Keratinocyte (primary cell): ENCODE data around the gene OSBPL8. TPM values are rescaled to one million over a fixed set of nuclear protein-coding genes. Genes with fewer than 3 reads are reported as not detected.

Experiments
- DNase-seq: peaks from one replicate; pipeline ENCODE4 v3.0.0-alpha.2; 2011; ENCODE audit warnings: low read depth, missing footprints, low spot score
- FAIRE-seq: peaks from 2 replicates; lab custom pipeline; 2011; peaks lifted over from hg19 to GRCh38; lab: Jason Lieb, UNC
- H2AFZ ChIP-seq: 2 replicates; pipeline ENCODE4 v1.6.0; 2012; ENCODE audit warnings: low read length, control low read depth, inconsistent platforms; ENCODE audit not compliant: control insufficient read depth
- H3K27ac ChIP-seq: 2 replicates; pipeline ENCODE4 v1.5.1; 2011; ENCODE audit warnings: low read length; ENCODE audit not compliant: control insufficient read depth, insufficient read depth
- H3K27me3 ChIP-seq: 3 replicates; pipeline ENCODE4 v1.6.0; 2011; ENCODE audit warnings: low read length; ENCODE audit not compliant: control insufficient read depth, insufficient read depth; ENCODE audit errors: extremely low read depth
- H3K36me3 ChIP-seq, 2 experiments: 2 replicates in 1 of 2; 3 replicates in 1 of 2; pipeline ENCODE4 v1.5.1; 2011; ENCODE audit warnings: low read length in 2 of 2, mild to moderate bottlenecking in 1 of 2; ENCODE audit not compliant: control insufficient read depth in 2 of 2, insufficient read depth in 2 of 2; ENCODE audit errors: extremely low read depth in 1 of 2
- H3K4me1 ChIP-seq: 3 replicates; pipeline ENCODE4 v1.5.1; 2011; ENCODE audit warnings: low read length; ENCODE audit not compliant: control insufficient read depth, insufficient read depth; ENCODE audit errors: extremely low read depth
- H3K4me2 ChIP-seq: 3 replicates; pipeline ENCODE4 v1.6.0; 2011; ENCODE audit warnings: low read depth, low read length; ENCODE audit not compliant: control insufficient read depth, insufficient read depth; ENCODE audit errors: extremely low read depth
- H3K4me3 ChIP-seq, 3 experiments: fragments of 200-600 bp in 1 of 3; sonication (generic) in 1 of 3; 2 replicates in 2 of 3; 3 replicates in 1 of 3; pipeline ENCODE4 v1.5.1; 2011 to 2016; ENCODE audit warnings: low read length in 3 of 3, mild to moderate bottlenecking in 3 of 3, control low read depth in 2 of 3, inconsistent platforms in 1 of 3, low read depth in 1 of 3, mixed read lengths in 1 of 3, mixed run types in 1 of 3, moderate library complexity in 1 of 3; ENCODE audit not compliant: control insufficient read depth in 2 of 3, insufficient read depth in 2 of 3; ENCODE audit errors: extremely low read depth in 1 of 3
- H3K79me2 ChIP-seq: 2 replicates; pipeline ENCODE4 v1.6.0; 2012; ENCODE audit warnings: low read length; ENCODE audit not compliant: control insufficient read depth, insufficient read depth
- H3K9ac ChIP-seq: 3 replicates; pipeline ENCODE4 v1.6.0; 2011; ENCODE audit warnings: low read length; ENCODE audit not compliant: control insufficient read depth, insufficient read depth; ENCODE audit errors: extremely low read depth
- H3K9me1 ChIP-seq: 3 replicates; pipeline ENCODE4 v1.6.0; 2011; ENCODE audit warnings: low read length; ENCODE audit not compliant: control insufficient read depth, insufficient read depth; ENCODE audit errors: extremely low read depth
- H3K9me3 ChIP-seq: 2 replicates; pipeline ENCODE4 v1.5.1; 2012; ENCODE audit warnings: low read depth, low read length; ENCODE audit not compliant: control insufficient read depth
- H4K20me1 ChIP-seq: 3 replicates; pipeline ENCODE4 v1.6.0; 2011; ENCODE audit warnings: low read length; ENCODE audit not compliant: control insufficient read depth, insufficient read depth; ENCODE audit errors: extremely low read depth
- EZH2 ChIP-seq: IDR thresholded peaks from one replicate; pipeline ENCODE4 v1.6.1; 2012; ENCODE audit warnings: inconsistent platforms, mild to moderate bottlenecking, low read length, moderate library complexity
- dilution Hi-C: fragments of 300-500 bp; cut with MboI; formaldehyde crosslinking; loops from one replicate; pipeline ENCODE4 v1.7.0; 2020; ENCODE audit warnings: low sequenced_read_pairs; ENCODE audit not compliant: extremely low pct_ligation_motif_present
- polyA plus RNA-seq, 5 experiments: library from polyadenylated mRNA; depleted of rRNA in 3 of 5; stranded (reverse) in 3 of 5; stranded (forward) in 1 of 5; unstranded in 1 of 5; fragments of >200 nt; gene quantifications; 1 replicate in 1 of 5; 2 replicates in 3 of 5; 3 replicates in 1 of 5; pipeline versions ENCODE4 v1.2.1 to v1.2.3, GENCODE V29; 2011 to 2012; ENCODE audit warnings: missing spikeins in 2 of 5, low read depth in 1 of 5, low replicate concordance in 1 of 5
- TF ChIP-seq, protein P1 (sequence below), 3 experiments: IDR thresholded peaks in 1 of 3; conservative IDR thresholded peaks in 1 of 3; optimal IDR thresholded peaks in 1 of 3; 2 replicates in 2 of 3; 3 replicates in 1 of 3; pipeline versions ENCODE3 to v1.5.1; 2011; ENCODE audit warnings: low read length in 3 of 3, mild to moderate bottlenecking in 3 of 3, moderate library complexity in 2 of 3, control low read depth in 1 of 3, inconsistent platforms in 1 of 3; ENCODE audit not compliant: insufficient read depth in 2 of 3; ENCODE audit errors: extremely low read depth in 1 of 3

Gene OSBPL8
- polyA plus RNA-seq, 1 donor (not counting 4 experiments of a cell fraction or from before 2014, with no cell fraction given): 33.7 TPM

DNA sequence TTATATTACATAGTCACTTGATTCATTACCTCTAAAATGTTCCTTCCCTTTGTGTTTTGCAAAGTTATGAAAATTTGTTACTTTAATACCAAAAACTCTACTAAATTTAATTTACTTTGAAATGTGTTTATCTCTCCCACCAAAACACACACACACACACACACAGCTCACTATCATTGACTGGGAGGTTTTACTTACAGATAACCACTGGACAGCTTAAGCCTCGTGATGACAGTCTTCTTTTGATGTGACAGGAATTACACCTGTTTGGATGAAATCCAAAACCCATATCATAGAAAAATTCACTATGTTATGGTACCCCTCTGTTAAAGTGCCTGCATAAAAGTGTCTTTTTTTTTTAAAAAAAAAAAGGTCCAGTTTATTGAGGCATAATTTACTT lies 227.0 kb downstream of the OSBPL8 start:
- H3K27me3 ChIP-seq: no peaks in the 10 kb centered on the region
- H4K20me1 ChIP-seq: no peaks in the 10 kb centered on the region
- no peaks in the 10 kb centered on the region for H3K9me1 ChIP-seq
- H2AFZ ChIP-seq: no peak overlapping the region
- H3K4me3 ChIP-seq: no peak overlapping the region
- H3K9me3 ChIP-seq: no peaks in the 10 kb centered on the region
- H3K4me2 ChIP-seq: no peak overlapping the region
- H3K9ac ChIP-seq: no peak overlapping the region
- DNase-seq: no peak
- dilution Hi-C loops: no loop called here
- TF ChIP-seq, protein P1, sequence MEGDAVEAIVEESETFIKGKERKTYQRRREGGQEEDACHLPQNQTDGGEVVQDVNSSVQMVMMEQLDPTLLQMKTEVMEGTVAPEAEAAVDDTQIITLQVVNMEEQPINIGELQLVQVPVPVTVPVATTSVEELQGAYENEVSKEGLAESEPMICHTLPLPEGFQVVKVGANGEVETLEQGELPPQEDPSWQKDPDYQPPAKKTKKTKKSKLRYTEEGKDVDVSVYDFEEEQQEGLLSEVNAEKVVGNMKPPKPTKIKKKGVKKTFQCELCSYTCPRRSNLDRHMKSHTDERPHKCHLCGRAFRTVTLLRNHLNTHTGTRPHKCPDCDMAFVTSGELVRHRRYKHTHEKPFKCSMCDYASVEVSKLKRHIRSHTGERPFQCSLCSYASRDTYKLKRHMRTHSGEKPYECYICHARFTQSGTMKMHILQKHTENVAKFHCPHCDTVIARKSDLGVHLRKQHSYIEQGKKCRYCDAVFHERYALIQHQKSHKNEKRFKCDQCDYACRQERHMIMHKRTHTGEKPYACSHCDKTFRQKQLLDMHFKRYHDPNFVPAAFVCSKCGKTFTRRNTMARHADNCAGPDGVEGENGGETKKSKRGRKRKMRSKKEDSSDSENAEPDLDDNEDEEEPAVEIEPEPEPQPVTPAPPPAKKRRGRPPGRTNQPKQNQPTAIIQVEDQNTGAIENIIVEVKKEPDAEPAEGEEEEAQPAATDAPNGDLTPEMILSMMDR (optimal IDR thresholded peaks at IDR 0.05 in 1 of 3, IDR thresholded peaks at IDR 0.05 in 1 of 3, conservative IDR thresholded peaks at IDR 0.05 in 1 of 3; ENCODE audit: extremely low read depth in 1 of 3, insufficient read depth in 2 of 3, low read length in 3 of 3): no peak
- no peak for TF ChIP-seq EZH2
- FAIRE-seq: no peak
- H3K79me2 ChIP-seq: no peaks in the 10 kb centered on the region
- no peaks in the 10 kb centered on the region for H3K36me3 ChIP-seq
- no peak overlapping the region for H3K27ac ChIP-seq
- peaks cover 18% of the 10 kb centered on the region for H3K4me1 ChIP-seq

DNA sequence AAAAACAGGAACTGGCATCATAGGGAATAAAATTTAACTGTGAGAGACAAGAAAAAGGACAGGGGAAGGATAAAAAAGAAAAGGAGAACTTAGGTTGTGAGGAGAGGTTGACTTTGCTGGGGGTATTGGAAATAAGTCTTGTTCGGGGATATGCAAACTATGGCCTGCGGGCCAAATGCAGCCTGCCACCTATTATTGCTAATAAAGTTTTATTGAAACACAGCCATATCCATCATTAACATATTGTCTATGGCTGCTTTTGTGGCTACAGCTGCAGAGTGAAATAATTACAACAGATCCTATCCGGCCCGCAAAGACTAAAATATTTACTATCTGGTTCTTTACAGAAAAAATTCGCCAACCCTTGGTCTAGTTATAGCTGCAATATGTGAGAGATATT lies 230.0 kb downstream of the OSBPL8 start:
- Histone ChIP-seq H3K27ac (peak overlapping the region; percentile 65), H2AFZ (no peak overlapping the region), H3K36me3 (no peaks in the 10 kb centered on the region), H3K9ac (no peak overlapping the region), H3K4me2 (peak overlapping the region; percentile 47), H4K20me1 (no peaks in the 10 kb centered on the region), H3K79me2 (no peaks in the 10 kb centered on the region), H3K4me1 (peaks cover 15% of the 10 kb centered on the region), H3K27me3 (no peaks in the 10 kb centered on the region), H3K9me3 (no peaks in the 10 kb centered on the region), H3K9me1 (no peaks in the 10 kb centered on the region), H3K4me3 (no peak overlapping the region)
- FAIRE-seq (peak; percentile 44), DNase-seq (no peak)
- TF ChIP-seq EZH2: no peak
- TF ChIP-seq, protein P1 (optimal IDR thresholded peaks at IDR 0.05 in 1 of 3, IDR thresholded peaks at IDR 0.05 in 1 of 3, conservative IDR thresholded peaks at IDR 0.05 in 1 of 3; ENCODE audit: extremely low read depth in 1 of 3, insufficient read depth in 2 of 3, low read length in 3 of 3): no peak
- dilution Hi-C loops: no loop called here
